GM12875 (cell line): ENCODE measurements around the gene SPACA1.

Experiments
- H3K4me3 ChIP-seq: one replicate; pipeline ENCODE4 v1.5.1; 2011; ENCODE audit warnings: low read depth, low read length, control low read depth
- CTCF ChIP-seq: IDR thresholded peaks from 2 replicates; pipeline ENCODE4 v1.5.1; 2011; ENCODE audit warnings: low read depth, mild to moderate bottlenecking, control low read depth, inconsistent platforms, low read length, moderate library complexity, borderline replicate concordance; ENCODE audit not compliant: insufficient read depth

The SPACA1 gene

GRCh38 chr6:88116276-88116675 lies 68.6 kb downstream of the SPACA1 start:
- H3K4me3 ChIP-seq: no peak overlapping the region
- TF ChIP-seq CTCF: no peak
